RKO (cell line): Measurements from ENCODE around the gene HIPK2.

ENCODE experiments used
- DNase-seq: peaks from one replicate; pipeline ENCODE4 v3.0.0-alpha.2; 2016; ENCODE audit warnings: low spot score

Gene HIPK2

GRCh38 chr7:139777948-139778841 is at the start of gene HIPK2:
Gene HIPK2 (minus strand): TSS chr7:139777998. CDS start chr7:139777623, 375 bp downstream.
- DNase-seq: peak; percentile 82

GRCh38 chr7:139827042-139827441 is 49.2 kb upstream of the HIPK2 start:
- DNase-seq: no peak

- DNase-seq: peak; percentile 31
Observed at GRCh38 chr7:139825666-139826290, 48.0 kb upstream of the HIPK2 start.

- DNase-seq: no peak
Observed at GRCh38 chr7:139823959-139824521, 46.2 kb upstream of the HIPK2 start.

GRCh38 chr7:139822855-139823254 is 45.1 kb upstream of the HIPK2 start:
- DNase-seq: no peak

- no peak for DNase-seq
Observed at GRCh38 chr7:139821349-139822105, 43.7 kb upstream of the HIPK2 start.

- peak; percentile 14 for DNase-seq
Observed at GRCh38 chr7:139820089-139820488, 42.3 kb upstream of the HIPK2 start.

GRCh38 chr7:139817249-139817648 is 39.5 kb upstream of the HIPK2 start:
- DNase-seq: no peak

GRCh38 chr7:139813689-139814088 is 35.9 kb upstream of the HIPK2 start:
- DNase-seq: no peak

- DNase-seq: no peak
Observed at GRCh38 chr7:139813151-139813550, 35.4 kb upstream of the HIPK2 start.

GRCh38 chr7:139811066-139811465 is 33.3 kb upstream of the HIPK2 start:
- peak; percentile 57 for DNase-seq

GRCh38 chr7:139808846-139809442 is 31.1 kb upstream of the HIPK2 start:
- no peak for DNase-seq

GRCh38 chr7:139808427-139808826 is 30.6 kb upstream of the HIPK2 start:
- no peak for DNase-seq

- no peak for DNase-seq
Observed at GRCh38 chr7:139807009-139807408, 29.2 kb upstream of the HIPK2 start.

- no peak for DNase-seq
Observed at GRCh38 chr7:139804571-139804970, 26.8 kb upstream of the HIPK2 start.

GRCh38 chr7:139799586-139799985 is 21.8 kb upstream of the HIPK2 start:
- DNase-seq: no peak

GRCh38 chr7:139798892-139799291 is 21.1 kb upstream of the HIPK2 start:
- no peak for DNase-seq

- no peak for DNase-seq
Observed at GRCh38 chr7:139798221-139798620, 20.4 kb upstream of the HIPK2 start.

GRCh38 chr7:139797607-139798006 is 19.8 kb upstream of the HIPK2 start:
- no peak for DNase-seq

GRCh38 chr7:139791316-139791715 is 13.5 kb upstream of the HIPK2 start:
- DNase-seq: no peak

GRCh38 chr7:139784648-139785047 is 6.8 kb upstream of the HIPK2 start:
- DNase-seq: no peak
